GM12878 (cell line): ENCODE measurements around the gene OTUD5. TPM values are rescaled to one million over a fixed set of nuclear protein-coding genes. Genes with fewer than 3 reads are reported as not detected.
A peak's percentile ranks its signal among the peaks of the same experiment; 100 is the strongest.

Experiments used
- ATF3 ChIP-seq: IDR thresholded peaks from 2 replicates; pipeline ENCODE4 v1.6.1; 2011; ENCODE audit warnings: low read depth, mild to moderate bottlenecking, low read length, moderate library complexity, borderline replicate concordance; ENCODE audit errors: extremely low read depth
- CHD4 ChIP-seq: fragments of 200-600 bp; sonication (generic); IDR thresholded peaks from 2 replicates; pipeline ENCODE4 v1.6.1; 2016; ENCODE audit warnings: mild to moderate bottlenecking
- CREB1 ChIP-seq: IDR thresholded peaks from 2 replicates; pipeline ENCODE4 v1.6.1; 2012; ENCODE audit warnings: low read depth, mild to moderate bottlenecking, inconsistent platforms
- E2F4 ChIP-seq: IDR thresholded peaks from 2 replicates; pipeline ENCODE4 v1.6.1; 2012; ENCODE audit warnings: low read depth, low read length, improper control_type of control experiment
- EED ChIP-seq: sonication (generic); IDR thresholded peaks from 2 replicates; pipeline ENCODE4 v1.6.1; 2016; ENCODE audit warnings: antibody characterized with exemption, low read depth
- ELK1 ChIP-seq: IDR thresholded peaks from 2 replicates; pipeline ENCODE4 v1.6.1; 2012; ENCODE audit warnings: low read depth, low read length, improper control_type of control experiment
- ESRRA ChIP-seq: IDR thresholded peaks from 2 replicates; pipeline ENCODE4 v1.6.1; 2012; ENCODE audit warnings: mild to moderate bottlenecking, low read length, improper control_type of control experiment
- IKZF2 ChIP-seq, 2 experiments: fragments of 450-650 bp; IDR thresholded peaks; 2 replicates each; pipeline ENCODE4 v1.6.1; 2017; ENCODE audit warnings: mild to moderate bottlenecking in 2 of 2, moderate library complexity in 2 of 2
- MAX ChIP-seq: IDR thresholded peaks from 2 replicates; pipeline ENCODE4 v1.6.1; 2012; ENCODE audit warnings: low read depth, low read length, improper control_type of control experiment
- POLR2AphosphoS5 ChIP-seq: IDR thresholded peaks from 2 replicates; pipeline ENCODE4 v1.6.1; 2011; ENCODE audit warnings: mild to moderate bottlenecking, low read length, inconsistent platforms
- RFX5 ChIP-seq: IDR thresholded peaks from 2 replicates; pipeline ENCODE4 v1.6.1; 2011; ENCODE audit warnings: low read depth, low read length, improper control_type of control experiment
- RUNX3 ChIP-seq: IDR thresholded peaks from 2 replicates; pipeline ENCODE4 v1.6.1; 2012; ENCODE audit warnings: low read length, inconsistent platforms
- SIN3A ChIP-seq: IDR thresholded peaks from 2 replicates; pipeline ENCODE4 v1.6.1; 2012; ENCODE audit warnings: low read depth, low read length, improper control_type of control experiment
- SMARCA5 ChIP-seq: fragments of 450-650 bp; IDR thresholded peaks from 2 replicates; pipeline ENCODE4 v1.6.1; 2017; ENCODE audit warnings: mild to moderate bottlenecking
- SPI1 ChIP-seq: IDR thresholded peaks from 2 replicates; pipeline ENCODE4 v1.6.1; 2011; ENCODE audit warnings: low read depth, mild to moderate bottlenecking, low read length, moderate library complexity, borderline replicate concordance; ENCODE audit not compliant: insufficient read depth
- SREBF2 ChIP-seq: IDR thresholded peaks from 2 replicates; pipeline ENCODE4 v1.6.1; 2012; ENCODE audit warnings: mild to moderate bottlenecking, low read length
- TAF1 ChIP-seq: IDR thresholded peaks from 2 replicates; pipeline ENCODE4 v1.6.1; 2011; ENCODE audit warnings: mild to moderate bottlenecking, low read depth, low read length, borderline replicate concordance
- TBL1XR1 ChIP-seq: IDR thresholded peaks from 2 replicates; pipeline ENCODE4 v1.6.1; 2012; ENCODE audit warnings: low read depth, low read length, improper control_type of control experiment
- TCF12 ChIP-seq: IDR thresholded peaks from 2 replicates; pipeline ENCODE4 v1.6.1; 2011; ENCODE audit warnings: low read depth, mild to moderate bottlenecking, low read length
- TCF7 ChIP-seq: IDR thresholded peaks from 2 replicates; pipeline ENCODE4 v1.6.1; 2014; ENCODE audit warnings: antibody characterized with exemption, borderline replicate concordance
- USF1 ChIP-seq: IDR thresholded peaks from 2 replicates; pipeline ENCODE4 v1.6.1; 2011; ENCODE audit warnings: borderline replicate concordance, low read depth, mild to moderate bottlenecking, moderate library complexity, mixed read lengths, low read length; ENCODE audit not compliant: insufficient read depth; ENCODE audit errors: extremely low read length
- polyA plus RNA-seq, 11 experiments: library from polyadenylated mRNA; depleted of rRNA in 4 of 11; unstranded in 6 of 11; stranded (reverse) in 5 of 11; fragments of >200 nt; fragmentation: Nextera tagmentation in 4 of 11; fragmentation: Illumina TruSeq in 1 of 11; extraction: Ambion mirVana in 4 of 11; extraction: Trizol in 1 of 11; gene quantifications; 1 replicate in 1 of 11; 2 replicates in 10 of 11; pipeline versions ENCODE4 v1.2.1 to v1.2.3, GENCODE V29; 2011 to 2016; ENCODE audit warnings: inconsistent platforms in 2 of 11, missing spikeins in 2 of 11, low read depth in 1 of 11
- total RNA-seq, 4 experiments: library from RNA; depleted of rRNA in 3 of 4; stranded (reverse); fragments of >200 nt in 3 of 4; fragmentation: Illumina TruSeq in 1 of 4; extraction: Trizol in 1 of 4; gene quantifications; 2 replicates each; pipeline versions ENCODE4 v1.2.1 to v1.2.3, GENCODE V29; 2013 to 2021

OTUD5 gene
- total and polyA plus RNA-seq, 10 of the 15 experiments (the other 5 are each of a cell fraction or from before 2014, with no cell fraction given), result 2.0 to 50.3 (median 22.7) TPM

- TF ChIP-seq E2F4, result no peak
- TF ChIP-seq CREB1, result no peak
- no peak for TF ChIP-seq ELK1
- no peak for TF ChIP-seq SIN3A
- no peak for TF ChIP-seq USF1
- peak; percentile 61; the same call in 1 of the 2 replicates for TF ChIP-seq TBL1XR1
- no peak for TF ChIP-seq SMARCA5
- no peak for TF ChIP-seq MAX
- TF ChIP-seq TAF1, result peak; percentile 16; the same call in 1 of the 2 replicates
- TF ChIP-seq TCF12, result peak; percentile 82
- TF ChIP-seq SREBF2, result no peak
- TF ChIP-seq EED, result 0 out of 2 replicates have a peak, but pooled peaks have one; percentile 30
- TF ChIP-seq RFX5, result no peak
- peak; percentile 69; a peak in 3 of 4 replicates for TF ChIP-seq IKZF2 (IDR thresholded peaks at IDR 0.05)
- no peak for TF ChIP-seq ATF3
- TF ChIP-seq TCF7, result no peak
- TF ChIP-seq CHD4, result no peak
- TF ChIP-seq ESRRA, result no peak
- no peak for TF ChIP-seq SPI1
- peak; percentile 54; the same call in 1 of the 2 replicates for TF ChIP-seq POLR2AphosphoS5
- peak; percentile 25 for TF ChIP-seq RUNX3
These were observed 17.7 kb downstream of the OTUD5 start (continued) for GRCh38 chrX:48939524-48940228.
